K562 (cell line): ENCODE data around the gene RPL15. TPM values are rescaled to one million over a fixed set of nuclear protein-coding genes. Genes with fewer than 3 reads are reported as not detected.

Source experiments
- CBX8 ChIP-seq: fragments of 200-600 bp; sonication (generic); IDR thresholded peaks from 2 replicates; pipeline ENCODE4 v1.6.1; 2012; ENCODE audit warnings: borderline replicate concordance, mixed run types, low read depth, mild to moderate bottlenecking, moderate library complexity, mixed read lengths, low read length, control low read depth, inconsistent platforms; ENCODE audit not compliant: poor library complexity, severe bottlenecking; ENCODE audit errors: extremely low read depth
- CREM ChIP-seq: IDR thresholded peaks from 2 replicates; pipeline ENCODE4 v1.6.1; 2014; ENCODE audit warnings: antibody characterized with exemption, low read depth
- CTBP1 ChIP-seq: fragments of 450-650 bp; IDR thresholded peaks from 2 replicates; pipeline ENCODE4 v1.6.1; 2016; ENCODE audit warnings: borderline replicate concordance
- ELF1 ChIP-seq: fragments of 200-800 bp; sonication (Bioruptor generic); IDR thresholded peaks from 2 replicates; pipeline ENCODE4 v1.6.1; 2016; ENCODE audit warnings: missing genetic modification characterization, missing compliant biosample characterization
- HCFC1 ChIP-seq: IDR thresholded peaks from 2 replicates; pipeline ENCODE4 v1.6.1; 2012; ENCODE audit warnings: low read depth, low read length, improper control_type of control experiment
- HDAC1 ChIP-seq, 2 experiments: fragments of 450-650 bp; IDR thresholded peaks; 2 replicates each; pipeline ENCODE4 v1.6.1; 2016 to 2017; ENCODE audit warnings: inconsistent platforms in 1 of 2, mild to moderate bottlenecking in 1 of 2, moderate library complexity in 1 of 2
- KHSRP ChIP-seq: fragments of 450-650 bp; IDR thresholded peaks from 2 replicates; pipeline ENCODE4 v1.6.1; 2017
- LCOR ChIP-seq: sonication (generic); formaldehyde crosslinking; IDR thresholded peaks from 2 replicates; pipeline ENCODE4 v1.8.0; 2022; ENCODE audit warnings: mild to moderate bottlenecking, missing genetic modification reagents
- MTA2 ChIP-seq: fragments of 450-650 bp; IDR thresholded peaks from 2 replicates; pipeline ENCODE4 v1.6.1; 2016; ENCODE audit warnings: low read depth
- MYNN ChIP-seq, 2 experiments: sonication (generic); formaldehyde crosslinking in 1 of 2; IDR thresholded peaks; 2 replicates each; pipeline versions ENCODE4 v1.5.0 to v1.6.1; 2016 to 2020; ENCODE audit warnings: antibody characterized with exemption in 1 of 2, missing genetic modification reagents in 1 of 2
- NBN ChIP-seq: fragments of 450-650 bp; IDR thresholded peaks from 2 replicates; pipeline ENCODE4 v1.6.1; 2016; ENCODE audit warnings: low read depth, mild to moderate bottlenecking
- NR1H2 ChIP-seq: sonication (generic); formaldehyde crosslinking; IDR thresholded peaks from 2 replicates; pipeline ENCODE4 v1.4.0; 2020; ENCODE audit warnings: mild to moderate bottlenecking, missing genetic modification reagents
- NR4A1 ChIP-seq, 2 experiments: fragments of 250-450 bp in 1 of 2; fragments of 450-650 bp in 1 of 2; sonication (Bioruptor Pico) in 1 of 2; IDR thresholded peaks; 2 replicates each; pipeline versions ENCODE4 v1.4.0 to v1.6.1; 2016 to 2020; ENCODE audit warnings: mild to moderate bottlenecking in 2 of 2, missing compliant biosample characterization in 1 of 2, missing genetic modification characterization in 1 of 2, moderate library complexity in 1 of 2
- POU5F1 ChIP-seq: fragments of 150-350 bp; IDR thresholded peaks from 2 replicates; pipeline ENCODE4 v1.6.1; 2014; ENCODE audit warnings: borderline replicate concordance, low read length, low read depth, mild to moderate bottlenecking; ENCODE audit not compliant: partially characterized antibody
- ZNF668 ChIP-seq: fragments of 250-450 bp; sonication (Bioruptor Pico); IDR thresholded peaks from 2 replicates; pipeline ENCODE4 v1.8.0; 2022; ENCODE audit warnings: mild to moderate bottlenecking, inconsistent platforms
- ZNF695 ChIP-seq: fragments of 450-650 bp; formaldehyde crosslinking; IDR thresholded peaks from 2 replicates; pipeline ENCODE4 v1.4.0; 2020; ENCODE audit warnings: mild to moderate bottlenecking, moderate library complexity
- ZNF699 ChIP-seq: fragments of 250-450 bp; sonication (Bioruptor Pico); IDR thresholded peaks from 2 replicates; pipeline ENCODE4 v1.8.0; 2021; ENCODE audit warnings: mild to moderate bottlenecking, moderate library complexity; ENCODE audit not compliant: insufficient replicate concordance
- ZNF830 ChIP-seq: fragments of 250-450 bp; sonication (Bioruptor Pico); IDR thresholded peaks from 2 replicates; pipeline ENCODE4 v1.5.0; 2021; ENCODE audit warnings: mild to moderate bottlenecking
- polyA plus RNA-seq, 8 experiments: library from polyadenylated mRNA; depleted of rRNA in 4 of 8; stranded (reverse) in 5 of 8; unstranded in 3 of 8; fragments of >200 nt; fragmentation: Nextera tagmentation in 2 of 8; fragmentation: Illumina TruSeq in 1 of 8; extraction: Ambion mirVana in 2 of 8; extraction: Trizol in 1 of 8; gene quantifications; 2 replicates each; pipeline versions ENCODE4 v1.2.1 to v1.2.3, GENCODE V29; 2011 to 2014; ENCODE audit warnings: inconsistent platforms in 1 of 8, missing spikeins in 1 of 8
- total RNA-seq, 7 experiments: library from RNA; depleted of rRNA in 6 of 7; stranded (reverse); fragments of >200 nt in 6 of 7; fragmentation: Illumina TruSeq in 2 of 7; extraction: Trizol in 2 of 7; gene quantifications; 2 replicates each; pipeline versions ENCODE4 v1.2.1 to v1.2.3, GENCODE V29; 2011 to 2021; ENCODE audit warnings: low replicate concordance in 1 of 7
- TF ChIP-seq, protein P1 (sequence below): fragments of 200-800 bp; sonication (Bioruptor generic); IDR thresholded peaks from 2 replicates; pipeline ENCODE4 v1.6.1; 2017; ENCODE audit warnings: missing genetic modification characterization, missing compliant biosample characterization
- TF ChIP-seq, protein P2 (sequence below), 2 experiments: fragments of 150-350 bp in 1 of 2; IDR thresholded peaks; 2 replicates each; pipeline ENCODE4 v1.6.1; 2012 to 2016; ENCODE audit warnings: low read depth in 2 of 2, low read length in 2 of 2, mild to moderate bottlenecking in 1 of 2, moderate library complexity in 1 of 2
- TF ChIP-seq, protein P3 (sequence below): fragments of 450-650 bp; IDR thresholded peaks from one replicate; pipeline ENCODE4 v1.6.1; 2018; ENCODE audit warnings: mild to moderate bottlenecking, moderate library complexity; ENCODE audit not compliant: partially characterized antibody
- TF ChIP-seq, protein P4 (sequence below): conservative IDR thresholded peaks from 2 replicates; pipeline ENCODE4 v1.6.1; 2011; ENCODE audit warnings: low read depth, mild to moderate bottlenecking, low read length; ENCODE audit not compliant: control insufficient read depth

The RPL15 gene
- total and polyA plus RNA-seq, 9 of the 15 experiments (the other 6 are each of a cell fraction or from before 2014, with no cell fraction given), result 2,393 to 8,850 (median 3,928) TPM

DNA sequence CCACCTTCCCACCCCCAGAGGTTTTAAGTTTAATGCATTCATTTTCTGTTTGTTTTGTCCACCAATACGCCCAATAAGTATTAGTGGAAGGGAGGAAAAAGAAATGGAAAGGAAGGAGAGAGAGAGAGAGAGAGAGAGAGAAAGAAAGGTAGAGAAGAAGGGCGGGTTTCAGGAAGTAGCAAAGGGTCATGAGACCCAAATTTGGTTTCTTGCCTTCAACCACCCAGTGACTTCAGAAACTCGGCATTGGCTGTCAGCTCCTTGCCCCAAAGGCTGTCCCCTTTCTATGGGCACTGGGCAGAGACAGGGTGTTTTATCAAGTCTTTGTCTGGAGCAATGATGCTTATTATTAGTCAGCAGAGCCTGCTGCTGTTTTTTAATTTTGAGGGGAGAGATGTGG, 14.7 kb downstream of the RPL15 start (continued):
- TF ChIP-seq CBX8 (no peak), ZNF699 (CRISPR knock-in tag) (no peak), ZNF695 (CRISPR knock-in tag) (no peak), HCFC1 (no peak), POU5F1 (no peak), ELF1 (tag) (peak; percentile 75), NR4A1 (CRISPR knock-in tag; IDR thresholded peaks at IDR 0.05) (no peak), NR4A1 (tag; IDR thresholded peaks at IDR 0.05) (no peak), MYNN (IDR thresholded peaks at IDR 0.05) (no peak), MYNN (CRISPR knock-in tag; IDR thresholded peaks at IDR 0.05) (no peak), ZNF830 (CRISPR knock-in tag) (no peak), LCOR (CRISPR knock-in tag) (0 out of 2 replicates have a peak, but pooled peaks have one; percentile 26), CREM (no peak), HDAC1 (IDR thresholded peaks at IDR 0.05) (no peak), ZNF668 (CRISPR knock-in tag) (peak; percentile 22; the same call in 1 of the 2 replicates), NR1H2 (CRISPR knock-in tag) (no peak), CTBP1 (no peak), MTA2 (no peak), KHSRP (no peak), NBN (no peak)
- TF ChIP-seq, protein P1, sequence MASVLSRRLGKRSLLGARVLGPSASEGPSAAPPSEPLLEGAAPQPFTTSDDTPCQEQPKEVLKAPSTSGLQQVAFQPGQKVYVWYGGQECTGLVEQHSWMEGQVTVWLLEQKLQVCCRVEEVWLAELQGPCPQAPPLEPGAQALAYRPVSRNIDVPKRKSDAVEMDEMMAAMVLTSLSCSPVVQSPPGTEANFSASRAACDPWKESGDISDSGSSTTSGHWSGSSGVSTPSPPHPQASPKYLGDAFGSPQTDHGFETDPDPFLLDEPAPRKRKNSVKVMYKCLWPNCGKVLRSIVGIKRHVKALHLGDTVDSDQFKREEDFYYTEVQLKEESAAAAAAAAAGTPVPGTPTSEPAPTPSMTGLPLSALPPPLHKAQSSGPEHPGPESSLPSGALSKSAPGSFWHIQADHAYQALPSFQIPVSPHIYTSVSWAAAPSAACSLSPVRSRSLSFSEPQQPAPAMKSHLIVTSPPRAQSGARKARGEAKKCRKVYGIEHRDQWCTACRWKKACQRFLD (CRISPR knock-in tag), result no peak
- TF ChIP-seq, protein P2, sequence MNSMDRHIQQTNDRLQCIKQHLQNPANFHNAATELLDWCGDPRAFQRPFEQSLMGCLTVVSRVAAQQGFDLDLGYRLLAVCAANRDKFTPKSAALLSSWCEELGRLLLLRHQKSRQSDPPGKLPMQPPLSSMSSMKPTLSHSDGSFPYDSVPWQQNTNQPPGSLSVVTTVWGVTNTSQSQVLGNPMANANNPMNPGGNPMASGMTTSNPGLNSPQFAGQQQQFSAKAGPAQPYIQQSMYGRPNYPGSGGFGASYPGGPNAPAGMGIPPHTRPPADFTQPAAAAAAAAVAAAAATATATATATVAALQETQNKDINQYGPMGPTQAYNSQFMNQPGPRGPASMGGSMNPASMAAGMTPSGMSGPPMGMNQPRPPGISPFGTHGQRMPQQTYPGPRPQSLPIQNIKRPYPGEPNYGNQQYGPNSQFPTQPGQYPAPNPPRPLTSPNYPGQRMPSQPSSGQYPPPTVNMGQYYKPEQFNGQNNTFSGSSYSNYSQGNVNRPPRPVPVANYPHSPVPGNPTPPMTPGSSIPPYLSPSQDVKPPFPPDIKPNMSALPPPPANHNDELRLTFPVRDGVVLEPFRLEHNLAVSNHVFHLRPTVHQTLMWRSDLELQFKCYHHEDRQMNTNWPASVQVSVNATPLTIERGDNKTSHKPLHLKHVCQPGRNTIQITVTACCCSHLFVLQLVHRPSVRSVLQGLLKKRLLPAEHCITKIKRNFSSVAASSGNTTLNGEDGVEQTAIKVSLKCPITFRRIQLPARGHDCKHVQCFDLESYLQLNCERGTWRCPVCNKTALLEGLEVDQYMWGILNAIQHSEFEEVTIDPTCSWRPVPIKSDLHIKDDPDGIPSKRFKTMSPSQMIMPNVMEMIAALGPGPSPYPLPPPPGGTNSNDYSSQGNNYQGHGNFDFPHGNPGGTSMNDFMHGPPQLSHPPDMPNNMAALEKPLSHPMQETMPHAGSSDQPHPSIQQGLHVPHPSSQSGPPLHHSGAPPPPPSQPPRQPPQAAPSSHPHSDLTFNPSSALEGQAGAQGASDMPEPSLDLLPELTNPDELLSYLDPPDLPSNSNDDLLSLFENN (IDR thresholded peaks at IDR 0.05; ENCODE audit: low read depth in 2 of 2, low read length in 2 of 2), result no peak
- TF ChIP-seq, protein P3, sequence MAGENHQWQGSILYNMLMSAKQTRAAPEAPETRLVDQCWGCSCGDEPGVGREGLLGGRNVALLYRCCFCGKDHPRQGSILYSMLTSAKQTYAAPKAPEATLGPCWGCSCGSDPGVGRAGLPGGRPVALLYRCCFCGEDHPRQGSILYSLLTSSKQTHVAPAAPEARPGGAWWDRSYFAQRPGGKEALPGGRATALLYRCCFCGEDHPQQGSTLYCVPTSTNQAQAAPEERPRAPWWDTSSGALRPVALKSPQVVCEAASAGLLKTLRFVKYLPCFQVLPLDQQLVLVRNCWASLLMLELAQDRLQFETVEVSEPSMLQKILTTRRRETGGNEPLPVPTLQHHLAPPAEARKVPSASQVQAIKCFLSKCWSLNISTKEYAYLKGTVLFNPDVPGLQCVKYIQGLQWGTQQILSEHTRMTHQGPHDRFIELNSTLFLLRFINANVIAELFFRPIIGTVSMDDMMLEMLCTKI, result no peak
- TF ChIP-seq, protein P4, sequence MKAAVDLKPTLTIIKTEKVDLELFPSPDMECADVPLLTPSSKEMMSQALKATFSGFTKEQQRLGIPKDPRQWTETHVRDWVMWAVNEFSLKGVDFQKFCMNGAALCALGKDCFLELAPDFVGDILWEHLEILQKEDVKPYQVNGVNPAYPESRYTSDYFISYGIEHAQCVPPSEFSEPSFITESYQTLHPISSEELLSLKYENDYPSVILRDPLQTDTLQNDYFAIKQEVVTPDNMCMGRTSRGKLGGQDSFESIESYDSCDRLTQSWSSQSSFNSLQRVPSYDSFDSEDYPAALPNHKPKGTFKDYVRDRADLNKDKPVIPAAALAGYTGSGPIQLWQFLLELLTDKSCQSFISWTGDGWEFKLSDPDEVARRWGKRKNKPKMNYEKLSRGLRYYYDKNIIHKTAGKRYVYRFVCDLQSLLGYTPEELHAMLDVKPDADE, result no peak
